ENCODE measurements around the gene SH3RF1. TPM values are rescaled to one million over a fixed set of nuclear protein-coding genes. Genes with fewer than 3 reads are reported as not detected.

SH3RF1 gene
- total and polyA plus RNA-seq, 7 experiments from 2014 or later: 0.08 to 3.8 (median 0.50) TPM; not detected in 3

- CTCF ChIA-PET: no interaction called here
- no peak for ATAC-seq
- intact Hi-C loops (cut with micrococcal nuclease): no loop called here
Measured at GRCh38 chr4:169236873-169237626, 33.7 kb downstream of the SH3RF1 start.

GRCh38 chr4:169236078-169236477 is 34.7 kb downstream of the SH3RF1 start:
- H3K27me3 Mint-ChIP-seq: peaks cover 0 to 15% (median 11%) of the 10 kb centered on the region in 5 donors
- H3K4me1 Mint-ChIP-seq: peaks cover 0 to 2% (median 0%) of the 10 kb centered on the region in 7 donors
- H3K4me3 Mint-ChIP-seq: no peak overlapping the region
- H3K27ac ChIP-seq (ENCODE audit: low read depth, low read length): no peak overlapping the region
- no peak overlapping the region for H3K4me3 ChIP-seq (ENCODE audit: low read length)
- H3K9me3 Mint-ChIP-seq: no peaks in the 10 kb centered on the region
- intact Hi-C loops (cut with micrococcal nuclease): no loop called here
- no peaks in the 10 kb centered on the region for H3K36me3 ChIP-seq (ENCODE audit: control insufficient read depth in 2 of 3, insufficient read depth in 3 of 3, low read length in 3 of 3)
- no peak overlapping the region for H3K27ac Mint-ChIP-seq
- ATAC-seq (no peak), DNase-seq (no peak)
- H3K9me3 ChIP-seq (ENCODE audit: control insufficient read depth in 2 of 3, low read length in 3 of 3): no peaks in the 10 kb centered on the region
- ChIA-PET POLR2A (no interaction called here), CTCF (no interaction called here)
- H3K36me3 Mint-ChIP-seq: peaks cover 0 to 3% (median 0%) of the 10 kb centered on the region in 5 donors
- H3K4me1 ChIP-seq (ENCODE audit: control insufficient read depth in 2 of 2, insufficient read depth in 2 of 2, low read length in 2 of 2): no peaks in the 10 kb centered on the region
- H3K27me3 ChIP-seq (ENCODE audit: control insufficient read depth in 2 of 2, insufficient read depth in 2 of 2, low read length in 2 of 2): no peaks in the 10 kb centered on the region

More at GRCh38 chr4:169236873-169237626, 33.7 kb downstream of the SH3RF1 start:
- H3K36me3 ChIP-seq (ENCODE audit: control insufficient read depth in 2 of 3, insufficient read depth in 3 of 3, low read length in 3 of 3): no peaks in the 10 kb centered on the region
- Mint-ChIP-seq H3K9me3 (no peaks in the 10 kb centered on the region), H3K4me1 (peaks cover 0 to 2% (median 0%) of the 10 kb centered on the region in 7 donors), H3K4me3 (no peak overlapping the region), H3K27me3 (peaks cover 0 to 15% (median 8%) of the 10 kb centered on the region in 5 donors), H3K27ac (no peak overlapping the region), H3K36me3 (peaks cover 0 to 3% (median 0%) of the 10 kb centered on the region in 5 donors)
- POLR2A ChIA-PET: no interaction called here
- H3K27ac ChIP-seq (ENCODE audit: low read depth, low read length): no peak overlapping the region
- no peaks in the 10 kb centered on the region for H3K4me1 ChIP-seq (ENCODE audit: control insufficient read depth in 2 of 2, insufficient read depth in 2 of 2, low read length in 2 of 2)
- no peaks in the 10 kb centered on the region for H3K9me3 ChIP-seq (ENCODE audit: control insufficient read depth in 2 of 3, low read length in 3 of 3)
- H3K4me3 ChIP-seq (ENCODE audit: low read length): no peak overlapping the region
- no peak for DNase-seq
- no peaks in the 10 kb centered on the region for H3K27me3 ChIP-seq (ENCODE audit: control insufficient read depth in 2 of 2, insufficient read depth in 2 of 2, low read length in 2 of 2)

GRCh38 chr4:169234137-169234855 is 36.5 kb downstream of the SH3RF1 start:
- no peaks in the 10 kb centered on the region for H3K9me3 Mint-ChIP-seq

GRCh38 chr4:169233691-169234090 is 37.1 kb downstream of the SH3RF1 start:
- H3K36me3 Mint-ChIP-seq: peaks cover 0 to 3% (median 0%) of the 10 kb centered on the region in 5 donors
- peaks cover 0 to 13% (median 8%) of the 10 kb centered on the region in 5 donors for H3K27me3 Mint-ChIP-seq
- DNase-seq (no peak), ATAC-seq (no peak)
- CTCF ChIA-PET: no interaction called here
- Histone ChIP-seq H3K4me1 (ENCODE audit: control insufficient read depth in 2 of 2, insufficient read depth in 2 of 2, low read length in 2 of 2) (no peaks in the 10 kb centered on the region), H3K27me3 (ENCODE audit: control insufficient read depth in 2 of 2, insufficient read depth in 2 of 2, low read length in 2 of 2) (no peaks in the 10 kb centered on the region), H3K36me3 (ENCODE audit: control insufficient read depth in 2 of 3, insufficient read depth in 3 of 3, low read length in 3 of 3) (no peaks in the 10 kb centered on the region), H3K9me3 (ENCODE audit: control insufficient read depth in 2 of 3, low read length in 3 of 3) (no peaks in the 10 kb centered on the region), H3K4me3 (ENCODE audit: low read length) (no peak overlapping the region), H3K27ac (ENCODE audit: low read depth, low read length) (no peak overlapping the region)
- intact Hi-C loops (cut with micrococcal nuclease): no loop called here
- no peaks in the 10 kb centered on the region for H3K9me3 Mint-ChIP-seq
- POLR2A ChIA-PET: no interaction called here
- H3K4me1 Mint-ChIP-seq: peaks cover 0 to 2% (median 0%) of the 10 kb centered on the region in 7 donors
- H3K4me3 Mint-ChIP-seq: no peak overlapping the region
- no peak overlapping the region for H3K27ac Mint-ChIP-seq

More at GRCh38 chr4:169234137-169234855, 36.5 kb downstream of the SH3RF1 start:
- ChIA-PET POLR2A (no interaction called here), CTCF (no interaction called here)
- ATAC-seq (no peak), DNase-seq (no peak)
- H3K36me3 Mint-ChIP-seq: peaks cover 0 to 3% (median 0%) of the 10 kb centered on the region in 5 donors
- Histone ChIP-seq H3K4me1 (ENCODE audit: control insufficient read depth in 2 of 2, insufficient read depth in 2 of 2, low read length in 2 of 2) (no peaks in the 10 kb centered on the region), H3K9me3 (ENCODE audit: control insufficient read depth in 2 of 3, low read length in 3 of 3) (no peaks in the 10 kb centered on the region), H3K4me3 (ENCODE audit: low read length) (no peak overlapping the region), H3K27ac (ENCODE audit: low read depth, low read length) (no peak overlapping the region), H3K27me3 (ENCODE audit: control insufficient read depth in 2 of 2, insufficient read depth in 2 of 2, low read length in 2 of 2) (no peaks in the 10 kb centered on the region), H3K36me3 (ENCODE audit: control insufficient read depth in 2 of 3, insufficient read depth in 3 of 3, low read length in 3 of 3) (no peaks in the 10 kb centered on the region)
- H3K4me3 Mint-ChIP-seq: no peak overlapping the region
- H3K27me3 Mint-ChIP-seq: peaks cover 0 to 15% (median 8%) of the 10 kb centered on the region in 5 donors
- H3K27ac Mint-ChIP-seq: no peak overlapping the region
- intact Hi-C loops (cut with micrococcal nuclease): no loop called here
- H3K4me1 Mint-ChIP-seq: peaks cover 0 to 2% (median 0%) of the 10 kb centered on the region in 7 donors

GRCh38 chr4:169231647-169232262 is 39.0 kb downstream of the SH3RF1 start:
- POLR2A ChIA-PET: no interaction called here
- H3K4me3 ChIP-seq (ENCODE audit: low read length): no peak overlapping the region

GRCh38 chr4:169229571-169230028 is 41.2 kb downstream of the SH3RF1 start:
- no peaks in the 10 kb centered on the region for H3K9me3 ChIP-seq (ENCODE audit: control insufficient read depth in 2 of 3, low read length in 3 of 3)
- CTCF ChIA-PET: no interaction called here
- Mint-ChIP-seq H3K27ac (no peak overlapping the region), H3K9me3 (no peaks in the 10 kb centered on the region), H3K27me3 (peaks cover 0 to 4% (median 0%) of the 10 kb centered on the region in 5 donors), H3K4me1 (no peaks in the 10 kb centered on the region), H3K4me3 (no peak overlapping the region), H3K36me3 (no peaks in the 10 kb centered on the region)
- POLR2A ChIA-PET: no interaction called here
- H3K4me3 ChIP-seq (ENCODE audit: low read length): no peak overlapping the region
- no peaks in the 10 kb centered on the region for H3K36me3 ChIP-seq (ENCODE audit: control insufficient read depth in 2 of 3, insufficient read depth in 3 of 3, low read length in 3 of 3)
- ATAC-seq (no peak), DNase-seq (no peak)
- no peaks in the 10 kb centered on the region for H3K27me3 ChIP-seq (ENCODE audit: control insufficient read depth in 2 of 2, insufficient read depth in 2 of 2, low read length in 2 of 2)
- H3K27ac ChIP-seq (ENCODE audit: low read depth, low read length): no peak overlapping the region
- no peaks in the 10 kb centered on the region for H3K4me1 ChIP-seq (ENCODE audit: control insufficient read depth in 2 of 2, insufficient read depth in 2 of 2, low read length in 2 of 2)
- intact Hi-C loops (cut with micrococcal nuclease): no loop called here

More at GRCh38 chr4:169231647-169232262, 39.0 kb downstream of the SH3RF1 start:
- peaks cover 0 to 3% (median 0%) of the 10 kb centered on the region in 5 donors for H3K36me3 Mint-ChIP-seq
- H3K9me3 Mint-ChIP-seq: no peaks in the 10 kb centered on the region
- no peak overlapping the region for H3K27ac Mint-ChIP-seq
- DNase-seq: no peak
- no peak overlapping the region for H3K27ac ChIP-seq (ENCODE audit: low read depth, low read length)
- H3K36me3 ChIP-seq (ENCODE audit: control insufficient read depth in 2 of 3, insufficient read depth in 3 of 3, low read length in 3 of 3): no peaks in the 10 kb centered on the region
- H3K9me3 ChIP-seq (ENCODE audit: control insufficient read depth in 2 of 3, low read length in 3 of 3): no peaks in the 10 kb centered on the region
- intact Hi-C loops (cut with micrococcal nuclease): no loop called here
- no peak for ATAC-seq
- no peaks in the 10 kb centered on the region for H3K27me3 ChIP-seq (ENCODE audit: control insufficient read depth in 2 of 2, insufficient read depth in 2 of 2, low read length in 2 of 2)
- no peaks in the 10 kb centered on the region for H3K4me1 ChIP-seq (ENCODE audit: control insufficient read depth in 2 of 2, insufficient read depth in 2 of 2, low read length in 2 of 2)
- no peak overlapping the region for H3K4me3 Mint-ChIP-seq
- peaks cover 0 to 13% (median 4%) of the 10 kb centered on the region in 5 donors for H3K27me3 Mint-ChIP-seq
- CTCF ChIA-PET: no interaction called here
- H3K4me1 Mint-ChIP-seq: no peaks in the 10 kb centered on the region
